CD14-positive monocyte (primary cell): Measurements from ENCODE around the gene KLHL12. TPM values are rescaled to one million over a fixed set of nuclear protein-coding genes. Genes with fewer than 3 reads are reported as not detected.
"Not testable (repeated sequence)": the region's sequence is repeated elsewhere in the genome, so short reads cannot be mapped to it uniquely, and the experiment has no call there.

ENCODE experiments used
- DNase-seq, 3 donors: peaks; one replicate each; pipeline ENCODE4 v3.0.0-alpha.2; 2011 to 2022
- H2AFZ ChIP-seq: 2 replicates; pipeline ENCODE4 v1.6.0; 2012; ENCODE audit warnings: mild to moderate bottlenecking, low read depth, low read length, inconsistent platforms; ENCODE audit not compliant: insufficient read depth, poor library complexity, severe bottlenecking
- H3K27ac ChIP-seq, 2 donors: 1 replicate in 1 of 2; 2 replicates in 1 of 2; pipeline ENCODE4 v1.5.1; 2012 to 2013; ENCODE audit warnings: low read length in 2 of 2, control low read depth in 1 of 2, inconsistent platforms in 1 of 2, low read depth in 1 of 2, mild to moderate bottlenecking in 1 of 2
- H3K27me3 ChIP-seq, 2 donors: one replicate each; pipeline versions ENCODE4 v1.6.0 to v1.6.1; 2011 to 2013; ENCODE audit warnings: low read length in 2 of 2; ENCODE audit not compliant: control insufficient read depth in 2 of 2, insufficient read depth in 2 of 2
- H3K36me3 ChIP-seq, 2 donors: replicated peaks in 1 of 2; 1 replicate in 1 of 2; 2 replicates in 1 of 2; pipeline versions ENCODE4 v1.5.1 to v1.6.1; 2012 to 2013; ENCODE audit warnings: low read length in 2 of 2, control low read depth in 1 of 2, inconsistent platforms in 1 of 2, mild to moderate bottlenecking in 1 of 2; ENCODE audit not compliant: insufficient read depth in 2 of 2, control insufficient read depth in 1 of 2
- H3K4me1 ChIP-seq, 2 donors: 1 replicate in 1 of 2; 2 replicates in 1 of 2; pipeline versions ENCODE4 v1.5.1 to v1.6.1; 2012 to 2013; ENCODE audit warnings: low read length in 2 of 2, control low read depth in 1 of 2, inconsistent platforms in 1 of 2, mild to moderate bottlenecking in 1 of 2, moderate library complexity in 1 of 2; ENCODE audit not compliant: insufficient read depth in 2 of 2, control insufficient read depth in 1 of 2
- H3K4me2 ChIP-seq: replicated peaks from 2 replicates; pipeline ENCODE3; 2012; ENCODE audit warnings: low read length, moderate library complexity, mild to moderate bottlenecking; ENCODE audit not compliant: poor library complexity, severe bottlenecking; ENCODE audit errors: extremely low read depth
- H3K4me3 ChIP-seq, 3 experiments: fragments of 200-600 bp in 1 of 3; sonication (generic) in 1 of 3; replicated peaks in 1 of 3; 1 replicate in 2 of 3; 2 replicates in 1 of 3; pipeline ENCODE4 v1.5.1; 2011 to 2013; ENCODE audit warnings: low read length in 3 of 3, mild to moderate bottlenecking in 3 of 3, control low read depth in 2 of 3, low read depth in 2 of 3, inconsistent platforms in 1 of 3, moderate library complexity in 1 of 3
- H3K79me2 ChIP-seq: 2 replicates; pipeline ENCODE4 v1.6.0; 2012; ENCODE audit warnings: mild to moderate bottlenecking, control low read depth, inconsistent platforms, low read length, moderate library complexity; ENCODE audit not compliant: insufficient read depth
- H3K9ac ChIP-seq: 2 replicates; pipeline ENCODE4 v1.6.0; 2017; ENCODE audit warnings: low read length, mild to moderate bottlenecking; ENCODE audit not compliant: insufficient read depth, poor library complexity, severe bottlenecking
- H3K9me3 ChIP-seq, 2 donors: replicated peaks in 1 of 2; 1 replicate in 1 of 2; 2 replicates in 1 of 2; pipeline versions ENCODE4 v1.5.1 to v1.6.1; 2012 to 2013; ENCODE audit warnings: low read length in 2 of 2, control low read depth in 1 of 2; ENCODE audit not compliant: control insufficient read depth in 1 of 2, insufficient read depth in 1 of 2
- H4K20me1 ChIP-seq: 2 replicates; pipeline ENCODE4 v1.6.0; 2012; ENCODE audit warnings: mild to moderate bottlenecking, low read length, control low read depth, moderate library complexity; ENCODE audit not compliant: insufficient read depth
- H3K27ac Mint-ChIP-seq, 7 donors: one replicate each; pipeline ENCODE4 v1.8.0; 2020; ENCODE audit warnings: mild to moderate bottlenecking in 7 of 7, mixed read lengths in 7 of 7, moderate library complexity in 6 of 7, inconsistent platforms in 2 of 7
- H3K27me3 Mint-ChIP-seq, 3 donors: one replicate each; pipeline ENCODE4 v1.8.0; 2021 to 2022; ENCODE audit warnings: low read depth in 3 of 3, mild to moderate bottlenecking in 3 of 3, mixed read lengths in 3 of 3, moderate library complexity in 3 of 3, inconsistent platforms in 1 of 3
- H3K36me3 Mint-ChIP-seq, 2 donors: one replicate each; pipeline ENCODE4 v1.8.0; 2020; ENCODE audit warnings: mixed read lengths in 2 of 2, inconsistent platforms in 1 of 2, mild to moderate bottlenecking in 1 of 2
- H3K4me1 Mint-ChIP-seq: one replicate; pipeline ENCODE4 v1.8.0; 2020; ENCODE audit warnings: mild to moderate bottlenecking, mixed read lengths
- H3K4me3 Mint-ChIP-seq, 2 donors: one replicate each; pipeline ENCODE4 v1.8.0; 2020; ENCODE audit warnings: mild to moderate bottlenecking in 2 of 2, mixed read lengths in 2 of 2, moderate library complexity in 1 of 2
- H3K9me3 Mint-ChIP-seq, 7 donors: one replicate each; pipeline ENCODE4 v1.8.0; 2020 to 2022; ENCODE audit warnings: mixed read lengths in 7 of 7, mild to moderate bottlenecking in 6 of 7, moderate library complexity in 6 of 7, inconsistent platforms in 2 of 7
- WGBS: methylation state at CpG from one replicate; pipeline ENCODE4 v1.1.5; 2013; ENCODE audit warnings: missing lambda C conversion rate; ENCODE audit not compliant: insufficient coverage; 5-methylcytosine and 5-hydroxymethylcytosine counted together
- intact Hi-C, 2 donors: fragments of 100-400 bp; cut with micrococcal nuclease; formaldehyde crosslinking; loops; one replicate each; pipeline versions ENCODE4 v1.15.0 to v1.15.1; 2023
- polyA plus RNA-seq, 3 donors: library from polyadenylated mRNA; depleted of rRNA in 1 of 3; unstranded in 2 of 3; stranded (reverse) in 1 of 3; fragments of 300-500 nt in 2 of 3; fragments of >200 nt in 1 of 3; fragmentation: Illumina TruSeq in 2 of 3; gene quantifications; 1 replicate in 2 of 3; 2 replicates in 1 of 3; pipeline ENCODE4 v1.2.3, GENCODE V29; 2012 to 2021
- TF ChIP-seq, protein P1 (sequence below): fragments of 200-600 bp; IDR thresholded peaks from one replicate; pipeline ENCODE4 v1.8.0; 2022; ENCODE audit warnings: antibody characterized with exemption, mild to moderate bottlenecking

Gene KLHL12
- polyA plus RNA-seq, 3 donors, result 20.7 to 36.7 (median 21.9) TPM

DNA sequence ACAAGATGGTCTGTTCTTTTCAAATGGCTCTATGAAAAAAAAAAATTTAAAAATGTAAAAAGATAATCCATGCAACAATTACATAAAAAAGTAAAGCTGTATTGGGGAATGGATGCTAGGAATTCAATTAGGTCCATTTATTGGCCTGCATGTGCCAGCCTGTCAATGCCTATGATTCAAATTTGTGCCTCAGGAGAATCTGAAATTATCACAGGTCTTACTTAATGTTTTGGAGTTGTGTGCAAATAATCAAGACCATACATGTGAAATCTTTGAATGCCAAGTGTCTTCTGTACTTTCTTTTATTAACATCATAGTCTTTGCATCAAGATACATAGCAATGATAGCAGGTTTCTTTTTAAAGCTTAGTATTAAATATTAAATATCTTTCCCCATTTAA lies 13.5 kb upstream of the KLHL12 start:
- H3K36me3 ChIP-seq, result peaks cover 53 to 66% of the 10 kb centered on the region in 2 donors
- H3K9me3 ChIP-seq, result no peaks in the 10 kb centered on the region
- no peaks in the 10 kb centered on the region for H3K27me3 ChIP-seq
- H3K79me2 ChIP-seq, result no peaks in the 10 kb centered on the region
- H3K27ac ChIP-seq, result no peak overlapping the region
- H3K9ac ChIP-seq, result no peak overlapping the region
- H3K4me3 Mint-ChIP-seq, result no peak overlapping the region
- no peak overlapping the region for H3K4me2 ChIP-seq
- no peak overlapping the region for H2AFZ ChIP-seq
- H3K4me1 ChIP-seq, result no peaks in the 10 kb centered on the region
- H3K36me3 Mint-ChIP-seq, result peaks cover 55 to 63% of the 10 kb centered on the region in 2 donors
- intact Hi-C loops, result no loop called here
- TF ChIP-seq, protein P1, sequence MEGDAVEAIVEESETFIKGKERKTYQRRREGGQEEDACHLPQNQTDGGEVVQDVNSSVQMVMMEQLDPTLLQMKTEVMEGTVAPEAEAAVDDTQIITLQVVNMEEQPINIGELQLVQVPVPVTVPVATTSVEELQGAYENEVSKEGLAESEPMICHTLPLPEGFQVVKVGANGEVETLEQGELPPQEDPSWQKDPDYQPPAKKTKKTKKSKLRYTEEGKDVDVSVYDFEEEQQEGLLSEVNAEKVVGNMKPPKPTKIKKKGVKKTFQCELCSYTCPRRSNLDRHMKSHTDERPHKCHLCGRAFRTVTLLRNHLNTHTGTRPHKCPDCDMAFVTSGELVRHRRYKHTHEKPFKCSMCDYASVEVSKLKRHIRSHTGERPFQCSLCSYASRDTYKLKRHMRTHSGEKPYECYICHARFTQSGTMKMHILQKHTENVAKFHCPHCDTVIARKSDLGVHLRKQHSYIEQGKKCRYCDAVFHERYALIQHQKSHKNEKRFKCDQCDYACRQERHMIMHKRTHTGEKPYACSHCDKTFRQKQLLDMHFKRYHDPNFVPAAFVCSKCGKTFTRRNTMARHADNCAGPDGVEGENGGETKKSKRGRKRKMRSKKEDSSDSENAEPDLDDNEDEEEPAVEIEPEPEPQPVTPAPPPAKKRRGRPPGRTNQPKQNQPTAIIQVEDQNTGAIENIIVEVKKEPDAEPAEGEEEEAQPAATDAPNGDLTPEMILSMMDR, result no peak
- no peaks in the 10 kb centered on the region for H3K4me1 Mint-ChIP-seq
- no peak overlapping the region for H3K27ac Mint-ChIP-seq
- H3K4me3 ChIP-seq, result no peak overlapping the region
- no peaks in the 10 kb centered on the region for H3K27me3 Mint-ChIP-seq
- H4K20me1 ChIP-seq, result peaks cover 17% of the 10 kb centered on the region
- no peaks in the 10 kb centered on the region for H3K9me3 Mint-ChIP-seq
- DNase-seq, result no peak

DNA sequence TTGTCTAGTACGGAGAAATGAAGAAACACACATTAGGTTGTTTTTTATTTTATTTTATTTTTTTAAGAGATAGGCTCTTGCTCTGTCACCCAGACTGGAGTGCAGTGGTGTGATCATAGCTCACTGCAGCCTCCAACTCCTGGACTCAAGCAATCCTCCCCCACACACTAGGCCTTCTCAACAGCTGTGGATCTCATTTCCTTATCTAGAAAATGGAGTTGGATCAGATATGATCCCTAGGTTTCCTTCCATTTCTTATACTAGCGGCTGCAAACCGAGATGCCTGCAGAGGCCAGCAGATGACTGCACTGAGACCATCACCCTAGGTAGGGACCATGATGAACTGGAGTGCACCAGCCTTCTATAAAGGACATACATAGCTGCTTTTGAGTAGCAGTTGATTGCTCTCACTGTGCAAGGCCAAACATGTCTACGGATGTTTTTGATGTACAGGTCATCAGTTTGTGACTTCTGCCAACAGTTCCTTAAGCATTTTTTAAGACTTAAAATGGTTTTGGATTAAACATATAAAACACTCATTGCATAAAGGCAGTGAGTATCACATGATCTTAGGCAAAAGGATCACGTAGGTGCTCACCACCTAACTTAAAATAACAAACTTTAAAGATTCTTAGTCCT lies 11.4 kb upstream of the KLHL12 start:
- Histone ChIP-seq H3K4me1 (no peaks in the 10 kb centered on the region), H3K27me3 (no peaks in the 10 kb centered on the region), H2AFZ (no peak overlapping the region), H3K79me2 (no peaks in the 10 kb centered on the region), H3K4me2 (no peak overlapping the region), H4K20me1 (peaks cover 6% of the 10 kb centered on the region), H3K27ac (no peak overlapping the region), H3K9me3 (no peaks in the 10 kb centered on the region), H3K4me3 (no peak overlapping the region), H3K9ac (no peak overlapping the region), H3K36me3 (peaks cover 32 to 44% of the 10 kb centered on the region in 2 donors)
- Mint-ChIP-seq H3K9me3 (no peaks in the 10 kb centered on the region), H3K27me3 (peaks cover 1 to 6% (median 3%) of the 10 kb centered on the region in 3 donors), H3K4me1 (no peaks in the 10 kb centered on the region), H3K4me3 (no peak overlapping the region), H3K27ac (no peak overlapping the region), H3K36me3 (peaks cover 33 to 42% of the 10 kb centered on the region in 2 donors)
- no peak for DNase-seq
- 100% methylated on average over 2 of the region's 5 CpGs for WGBS
- intact Hi-C loops, result no loop called here
- TF ChIP-seq, protein P1, result no peak

DNA sequence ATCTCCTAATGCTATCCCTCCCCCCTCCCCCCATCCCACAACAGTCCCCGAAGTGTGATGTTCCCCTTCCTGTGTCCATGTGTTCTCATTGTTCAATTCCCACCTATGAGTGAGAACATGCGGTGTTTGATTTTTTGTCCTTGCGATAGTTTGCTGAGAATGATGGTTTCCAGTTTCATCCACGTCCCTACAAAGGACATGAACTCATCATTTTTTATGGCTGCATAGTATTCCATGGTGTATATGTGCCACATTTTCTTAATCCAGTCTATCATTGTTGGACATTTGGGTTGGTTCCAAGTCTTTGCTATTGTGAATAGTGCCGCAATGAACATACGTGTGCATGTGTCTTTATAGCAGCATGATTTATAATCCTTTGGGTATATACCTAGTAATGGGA lies 9.4 kb upstream of the KLHL12 start:
- H3K4me3 ChIP-seq, H3K9ac ChIP-seq, intact Hi-C loops, H3K79me2 ChIP-seq, H3K27ac ChIP-seq, H3K4me1 ChIP-seq, H3K9me3 Mint-ChIP-seq, H3K27me3 ChIP-seq, H4K20me1 ChIP-seq, H2AFZ ChIP-seq, H3K4me3 Mint-ChIP-seq, H3K4me2 ChIP-seq, H3K4me1 Mint-ChIP-seq, H3K27me3 Mint-ChIP-seq, H3K27ac Mint-ChIP-seq, DNase-seq, H3K9me3 ChIP-seq: not testable (repeated sequence)
- WGBS, result no CpG with 5 or more reads among the region's 6 CpGs
- H3K36me3 ChIP-seq, result peaks cover 12 to 24% of the 10 kb centered on the region in 2 donors
- H3K36me3 Mint-ChIP-seq, result peaks cover 18 to 22% of the 10 kb centered on the region in 2 donors
